Measurements from ENCODE around the gene TANGO2.

DNA sequence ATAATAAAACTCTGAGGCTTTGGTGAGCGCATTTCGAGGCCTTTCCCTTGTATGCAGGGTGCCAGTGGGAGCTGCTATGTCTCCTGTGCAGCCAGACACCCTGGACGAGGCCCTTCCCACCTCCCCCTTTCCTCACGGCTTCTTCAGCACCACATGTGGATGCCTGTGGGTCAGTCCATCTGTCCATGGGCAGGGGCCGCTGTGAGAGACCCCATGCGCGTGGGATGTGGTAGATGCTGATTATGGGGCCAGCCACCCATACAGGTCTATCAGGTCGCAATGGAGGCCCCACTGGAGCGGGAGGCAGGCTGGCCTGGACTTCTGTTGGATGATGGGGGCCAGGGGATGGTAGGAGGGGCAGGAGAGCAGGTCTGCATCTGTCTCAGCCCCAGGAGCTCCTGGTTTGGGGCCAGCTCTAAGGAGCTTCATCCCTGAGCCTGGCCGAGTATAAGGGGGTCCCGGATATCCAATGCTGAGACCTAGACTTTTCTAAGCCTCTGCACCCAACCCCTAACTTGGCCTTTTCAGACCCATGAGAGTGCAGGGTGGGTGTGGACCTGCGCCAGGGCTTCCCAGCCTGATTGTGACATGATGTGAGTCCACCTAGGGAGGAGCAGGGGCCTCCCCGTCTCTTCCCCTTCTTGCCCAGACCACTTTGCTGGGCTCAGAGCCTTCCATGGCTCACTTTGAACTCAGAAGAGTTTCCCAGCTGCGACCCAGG is 45.1 kb downstream of the TANGO2 start:
- TF ChIP-seq L3MBTL2 (conservative IDR thresholded peaks at IDR 0.05) (no peak), PKNOX1 (IDR thresholded peaks at IDR 0.05) (no peak), FOXM1 (IDR thresholded peaks at IDR 0.05; ENCODE audit: borderline replicate concordance) (no peak)
